Activated naive CD4-positive, alpha-beta T cell treated with anti-CD3 and anti-CD28 coated beads, Interleukin-2, amount 10 ng/mL, durations not matched to agents 7 days and 5 days (primary cell): ENCODE data around the gene FOXO6.

Experiments
- CTCF ChIA-PET: fragments of 350-600 bp; sonication (Branson Sonifier 250); formaldehyde crosslinking; loops from one replicate; lab custom pipeline; 2021; ENCODE audit warnings: antibody characterized with exemption; lab: Charles Lee
- DNase-seq: peaks from one replicate; pipeline ENCODE4 v3.0.0-alpha.2; 2020
- H3K27ac Mint-ChIP-seq: one replicate; pipeline ENCODE4 v1.8.0; 2021; ENCODE audit warnings: mild to moderate bottlenecking, moderate library complexity, mixed read lengths
- H3K27me3 Mint-ChIP-seq: one replicate; pipeline ENCODE4 v1.8.0; 2021; ENCODE audit warnings: mild to moderate bottlenecking, mixed read lengths
- H3K36me3 Mint-ChIP-seq: one replicate; pipeline ENCODE4 v1.8.0; 2021; ENCODE audit warnings: mixed read lengths
- H3K4me1 Mint-ChIP-seq: one replicate; pipeline ENCODE4 v1.8.0; 2021; ENCODE audit warnings: mixed read lengths
- H3K4me3 Mint-ChIP-seq: one replicate; pipeline ENCODE4 v1.8.0; 2021; ENCODE audit warnings: mild to moderate bottlenecking, moderate library complexity, mixed read lengths
- H3K9me3 Mint-ChIP-seq: one replicate; pipeline ENCODE4 v1.8.0; 2021; ENCODE audit warnings: mixed read lengths

Gene FOXO6

DNA sequence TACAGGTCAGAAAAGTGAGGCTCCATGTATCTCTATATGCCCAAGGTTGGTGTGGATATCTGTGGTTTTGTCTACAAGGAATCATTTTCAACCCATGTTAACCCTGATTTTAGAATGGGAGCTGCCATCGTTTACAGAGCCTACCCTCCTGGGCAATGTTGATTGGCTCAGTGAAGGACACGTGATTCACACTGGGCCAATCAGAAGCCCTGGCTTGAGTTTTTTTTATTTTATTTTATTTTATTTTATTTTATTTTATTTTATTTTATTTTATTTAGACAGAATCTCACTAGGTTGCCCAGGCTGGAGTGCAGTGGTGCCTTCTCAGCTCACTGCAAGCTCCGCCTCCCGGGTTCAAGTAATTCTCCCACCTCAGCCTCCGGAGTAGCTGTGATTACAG, 35.8 kb downstream of the FOXO6 start:
- H3K27ac Mint-ChIP-seq = no peak overlapping the region
- DNase-seq = no peak
- no peaks in the 10 kb centered on the region for H3K36me3 Mint-ChIP-seq
- H3K4me3 Mint-ChIP-seq = no peak overlapping the region
- H3K4me1 Mint-ChIP-seq = no peaks in the 10 kb centered on the region
- CTCF ChIA-PET = no interaction called here
- H3K9me3 Mint-ChIP-seq = peaks cover 4% of the 10 kb centered on the region
- peaks cover 77% of the 10 kb centered on the region for H3K27me3 Mint-ChIP-seq

DNA sequence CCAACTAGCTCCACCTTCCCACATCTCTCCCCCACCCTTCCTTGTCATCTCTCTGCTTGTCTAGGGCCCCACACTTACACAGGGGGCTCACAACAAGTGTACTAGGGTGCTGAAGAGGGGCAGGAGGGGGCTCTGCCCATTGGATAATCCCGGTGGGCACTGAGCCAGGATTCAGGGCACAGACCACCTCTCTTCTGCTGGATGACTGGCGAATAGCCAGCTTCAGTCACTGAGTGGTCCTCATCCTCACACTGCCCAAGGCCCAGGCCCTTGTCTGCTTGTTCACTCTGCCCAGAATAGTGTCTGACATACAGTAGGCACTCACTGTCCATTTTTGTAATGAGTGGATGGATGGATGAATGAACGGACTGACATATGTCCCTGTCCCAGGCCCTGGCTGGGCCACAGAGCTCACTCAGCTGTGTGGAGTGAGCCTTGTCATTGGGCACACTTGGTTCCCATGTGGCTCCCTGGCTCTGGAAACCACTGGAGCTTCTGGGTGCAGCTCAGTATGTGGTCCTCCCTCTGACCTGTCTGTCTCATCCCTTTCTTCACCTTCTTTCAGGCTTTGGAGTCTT, 36.6 kb downstream of the FOXO6 start:
- Mint-ChIP-seq H3K9me3 (peaks cover 4% of the 10 kb centered on the region), H3K4me3 (no peak overlapping the region), H3K27me3 (peaks cover 84% of the 10 kb centered on the region), H3K36me3 (no peaks in the 10 kb centered on the region), H3K4me1 (no peaks in the 10 kb centered on the region), H3K27ac (no peak overlapping the region)
- no peak for DNase-seq
- CTCF ChIA-PET = no interaction called here

DNA sequence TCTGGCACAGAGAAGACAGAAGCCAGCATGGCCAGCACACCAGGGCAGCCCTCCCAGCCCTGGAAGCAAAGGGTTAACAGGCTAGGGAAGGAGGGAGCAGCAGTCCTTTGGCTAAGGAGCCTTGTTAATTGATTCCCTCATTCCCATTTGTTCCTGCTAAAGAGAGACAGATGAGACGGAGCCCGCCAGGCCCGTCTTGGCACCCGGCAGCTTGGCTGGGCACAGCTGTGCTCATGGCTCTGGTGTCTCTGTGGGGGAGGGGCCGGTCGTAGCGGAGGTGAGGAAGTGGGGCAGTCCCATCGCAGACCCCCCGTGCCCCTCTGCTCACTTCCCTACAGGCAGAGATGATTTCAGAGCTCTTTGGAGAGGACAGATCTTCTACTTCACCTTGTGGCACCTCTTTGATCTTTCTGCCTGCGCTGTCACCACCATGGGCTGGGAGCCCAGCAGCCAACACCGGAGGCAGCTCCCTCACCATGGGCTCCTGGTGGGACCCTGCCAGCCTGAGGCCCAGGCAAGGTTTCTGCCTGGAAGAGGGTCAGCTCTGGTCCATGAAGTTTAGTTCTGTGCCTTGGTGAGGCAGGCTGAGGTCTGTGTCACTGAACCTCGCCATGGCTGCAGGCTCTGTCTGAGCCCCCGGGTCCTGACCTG, 38.0 kb downstream of the FOXO6 start:
- H3K27me3 Mint-ChIP-seq = peaks cover 83% of the 10 kb centered on the region
- no peak overlapping the region for H3K27ac Mint-ChIP-seq
- CTCF ChIA-PET = no interaction called here
- no peaks in the 10 kb centered on the region for H3K4me1 Mint-ChIP-seq
- no peak for DNase-seq
- no peak overlapping the region for H3K4me3 Mint-ChIP-seq
- H3K9me3 Mint-ChIP-seq = peaks cover 4% of the 10 kb centered on the region
- H3K36me3 Mint-ChIP-seq = no peaks in the 10 kb centered on the region

DNA sequence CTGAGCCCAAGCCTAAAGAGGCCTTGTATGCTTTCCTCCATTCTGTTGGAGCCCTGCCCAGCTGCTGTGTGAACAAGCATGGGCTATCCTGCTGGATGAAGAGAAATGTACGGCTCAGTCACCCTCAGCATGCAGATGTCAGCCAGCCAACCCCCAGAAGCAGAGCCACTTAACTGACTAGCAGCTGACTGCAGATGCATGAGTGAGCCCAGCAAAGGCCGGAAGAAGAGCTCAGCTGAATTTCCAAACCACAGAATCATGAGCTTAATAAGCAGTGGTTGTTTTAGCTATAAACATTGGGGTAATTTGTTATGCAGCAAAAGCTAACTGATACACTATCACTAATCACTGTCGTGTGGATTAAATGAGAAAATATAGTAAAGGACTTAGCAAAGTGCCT, 39.0 kb downstream of the FOXO6 start:
- H3K27ac Mint-ChIP-seq = no peak overlapping the region

DNA sequence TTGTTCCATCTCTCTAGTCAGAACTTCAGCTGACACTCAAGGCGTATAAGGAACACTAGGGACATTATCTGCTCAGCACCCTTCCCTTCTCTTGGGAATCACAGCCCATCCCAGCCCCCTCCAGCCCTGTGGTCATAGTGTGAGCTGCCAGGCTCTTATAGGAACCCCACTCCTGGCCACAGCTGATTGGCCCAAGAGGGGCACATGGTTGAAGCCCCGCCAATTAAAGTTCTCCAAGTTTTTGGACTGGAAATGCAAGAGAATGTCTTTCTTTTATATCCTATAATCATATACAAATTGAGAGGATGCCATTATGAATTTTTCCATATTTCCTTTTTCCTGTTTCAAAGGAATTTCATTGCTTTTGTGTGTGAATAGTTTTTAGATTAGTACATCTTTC, 40.7 kb downstream of the FOXO6 start:
- DNase-seq = no peak
- H3K4me3 Mint-ChIP-seq = no peak overlapping the region
- H3K27me3 Mint-ChIP-seq = peaks cover 80% of the 10 kb centered on the region
- peaks cover 4% of the 10 kb centered on the region for H3K9me3 Mint-ChIP-seq
- CTCF ChIA-PET = no interaction called here
- no peaks in the 10 kb centered on the region for H3K36me3 Mint-ChIP-seq
- no peak overlapping the region for H3K27ac Mint-ChIP-seq
- H3K4me1 Mint-ChIP-seq = peaks cover 2% of the 10 kb centered on the region

More for the DNA sequence above, 39.0 kb downstream of the FOXO6 start:
- peaks cover 4% of the 10 kb centered on the region for H3K9me3 Mint-ChIP-seq
- CTCF ChIA-PET = no interaction called here
- no peak overlapping the region for H3K4me3 Mint-ChIP-seq
- H3K4me1 Mint-ChIP-seq = peaks cover 2% of the 10 kb centered on the region
- peaks cover 83% of the 10 kb centered on the region for H3K27me3 Mint-ChIP-seq
- H3K36me3 Mint-ChIP-seq = no peaks in the 10 kb centered on the region
- no peak for DNase-seq

DNA sequence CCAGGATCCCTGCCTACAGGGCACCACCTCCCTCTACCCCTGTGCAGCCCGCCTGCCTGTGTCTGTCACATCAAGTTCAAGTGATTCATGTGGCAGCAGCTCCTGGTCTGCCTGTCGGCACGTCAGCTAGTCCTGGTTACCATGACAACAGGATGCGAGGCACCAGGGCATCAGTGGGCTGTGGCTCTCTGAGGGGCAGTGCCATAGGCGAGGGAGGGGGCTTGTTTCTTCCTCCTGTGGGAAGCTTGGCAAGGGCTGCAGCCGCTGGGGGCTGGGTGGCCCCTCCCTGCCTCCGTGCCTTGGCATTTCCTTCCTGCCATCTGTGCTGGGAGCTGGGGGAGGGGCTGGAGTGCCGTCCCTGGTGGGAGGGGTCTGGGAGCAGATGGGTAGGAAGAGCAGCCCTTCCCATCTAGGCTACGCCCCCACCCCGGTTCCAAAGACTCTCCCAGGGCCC, 43.1 kb downstream of the FOXO6 start:
- H3K36me3 Mint-ChIP-seq = no peaks in the 10 kb centered on the region
- no peak overlapping the region for H3K27ac Mint-ChIP-seq
- peak; percentile 46 for DNase-seq
- peaks cover 2% of the 10 kb centered on the region for H3K4me1 Mint-ChIP-seq
- CTCF ChIA-PET = interaction anchor here (0.8 kb wide), 1 partner anchor 28 kb away, joined by 3 read pairs; no protein-coding TSS in a partner anchor
- peaks cover 85% of the 10 kb centered on the region for H3K27me3 Mint-ChIP-seq
- peaks cover 4% of the 10 kb centered on the region for H3K9me3 Mint-ChIP-seq
- no peak overlapping the region for H3K4me3 Mint-ChIP-seq

DNA sequence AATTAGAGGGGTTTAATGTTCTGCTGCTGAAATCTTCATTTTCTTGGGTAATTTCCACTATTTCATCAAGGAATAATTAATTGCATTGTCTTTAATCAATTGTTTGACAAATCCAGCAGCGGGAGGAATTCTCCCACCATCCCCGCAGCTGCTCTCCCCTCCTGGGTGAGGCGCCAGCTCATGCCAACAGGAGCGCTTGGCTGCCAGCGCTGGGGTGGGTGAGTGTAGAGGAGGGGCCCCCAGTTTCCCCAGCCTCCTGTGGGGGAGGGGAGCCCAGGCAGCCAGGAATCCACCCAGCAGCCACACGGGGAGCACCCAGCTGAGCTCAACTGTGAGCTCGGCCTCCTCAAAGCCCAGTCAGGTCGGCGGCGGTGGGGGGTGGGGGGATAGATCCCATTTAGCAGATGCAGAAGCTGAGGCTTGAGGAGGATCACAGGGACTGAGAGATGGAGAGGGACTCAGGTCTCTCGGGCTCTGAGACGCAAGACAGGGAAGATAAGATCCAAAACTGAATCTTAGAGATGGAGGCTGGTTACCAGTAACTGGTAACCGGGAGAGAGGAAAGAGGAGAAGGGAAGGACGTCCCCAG, 46.5 kb downstream of the FOXO6 start:
- Mint-ChIP-seq H3K36me3 (no peaks in the 10 kb centered on the region), H3K9me3 (peaks cover 4% of the 10 kb centered on the region), H3K27me3 (peaks cover 63% of the 10 kb centered on the region), H3K4me3 (no peak overlapping the region), H3K4me1 (peaks cover 2% of the 10 kb centered on the region), H3K27ac (no peak overlapping the region)
- CTCF ChIA-PET = interaction anchor here (0.9 kb wide), 1 partner anchor 10 kb away, joined by 3 read pairs; no protein-coding TSS in a partner anchor
- DNase-seq = no peak

DNA sequence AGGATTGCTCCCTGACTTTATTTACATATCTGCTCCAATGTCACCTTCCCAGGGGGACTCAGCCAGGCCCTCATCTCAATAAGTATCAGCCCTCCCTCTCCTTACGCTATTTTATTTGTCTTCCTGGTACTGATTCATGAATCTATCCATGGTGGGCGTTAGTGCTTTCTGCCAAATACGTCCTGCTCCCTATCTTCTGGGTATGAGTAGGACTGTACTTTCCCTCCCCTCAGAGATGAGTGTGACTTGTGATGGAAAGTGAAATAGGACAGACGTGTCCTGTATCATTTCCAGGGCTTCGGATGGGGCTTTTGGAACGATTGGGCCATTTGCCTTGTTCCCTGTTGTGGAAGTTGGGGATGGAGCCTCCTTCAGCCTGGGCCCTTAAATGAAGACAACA, 47.5 kb downstream of the FOXO6 start:
- H3K27ac Mint-ChIP-seq = no peak overlapping the region
- CTCF ChIA-PET = no interaction called here
- H3K36me3 Mint-ChIP-seq = no peaks in the 10 kb centered on the region

DNA sequence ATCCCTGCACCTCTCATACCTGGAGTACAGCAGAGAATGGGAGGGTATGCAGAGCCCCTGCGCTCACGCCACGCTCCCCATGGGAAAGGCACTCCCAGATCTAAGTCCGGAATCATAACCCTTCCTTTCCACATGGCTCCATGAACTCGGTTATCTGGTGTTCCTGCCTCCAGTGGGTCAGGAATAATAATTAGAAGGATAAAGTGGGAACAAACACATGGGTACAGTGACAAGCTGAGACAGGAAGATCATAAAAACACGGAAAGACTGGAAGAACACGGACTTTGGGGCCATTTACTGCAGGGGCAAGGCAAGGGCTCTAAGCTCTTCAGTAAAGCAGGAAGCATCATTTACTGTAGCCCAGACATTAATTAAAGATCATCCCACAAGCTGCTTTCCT, 48.6 kb downstream of the FOXO6 start:
- no peaks in the 10 kb centered on the region for H3K4me1 Mint-ChIP-seq
- CTCF ChIA-PET = no interaction called here
- no peak for DNase-seq
- H3K36me3 Mint-ChIP-seq = no peaks in the 10 kb centered on the region
- H3K27me3 Mint-ChIP-seq = peaks cover 45% of the 10 kb centered on the region
- no peak overlapping the region for H3K4me3 Mint-ChIP-seq
- peaks cover 4% of the 10 kb centered on the region for H3K9me3 Mint-ChIP-seq
- no peak overlapping the region for H3K27ac Mint-ChIP-seq

More for the DNA sequence above, 47.5 kb downstream of the FOXO6 start:
- no peak for DNase-seq
- Mint-ChIP-seq H3K27me3 (peaks cover 55% of the 10 kb centered on the region), H3K9me3 (peaks cover 4% of the 10 kb centered on the region), H3K4me1 (peaks cover 2% of the 10 kb centered on the region), H3K4me3 (no peak overlapping the region)

DNA sequence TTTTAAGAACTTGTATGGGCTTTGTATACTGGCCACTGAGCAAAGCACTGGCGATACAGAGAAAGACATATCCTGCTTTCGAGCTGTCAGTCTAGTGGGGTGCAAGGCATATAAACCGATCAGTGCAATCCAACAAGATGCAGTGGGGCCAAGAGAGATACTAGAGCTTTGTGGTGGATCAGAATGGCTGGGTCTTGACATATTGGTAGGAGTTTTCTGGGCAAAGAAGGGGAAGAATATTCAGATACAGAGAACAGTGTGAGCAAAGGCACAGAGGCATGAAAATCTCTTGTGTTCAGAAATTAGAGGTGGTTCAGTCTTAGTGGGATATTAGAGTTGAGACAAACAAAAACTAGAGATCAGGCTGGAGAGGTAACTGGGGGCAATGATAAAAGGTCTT, 49.2 kb downstream of the FOXO6 start:
- Mint-ChIP-seq H3K27me3 (peaks cover 40% of the 10 kb centered on the region), H3K4me3 (no peak overlapping the region), H3K36me3 (no peaks in the 10 kb centered on the region), H3K4me1 (no peaks in the 10 kb centered on the region), H3K27ac (no peak overlapping the region), H3K9me3 (peaks cover 4% of the 10 kb centered on the region)
- CTCF ChIA-PET = no interaction called here
- DNase-seq = no peak

DNA sequence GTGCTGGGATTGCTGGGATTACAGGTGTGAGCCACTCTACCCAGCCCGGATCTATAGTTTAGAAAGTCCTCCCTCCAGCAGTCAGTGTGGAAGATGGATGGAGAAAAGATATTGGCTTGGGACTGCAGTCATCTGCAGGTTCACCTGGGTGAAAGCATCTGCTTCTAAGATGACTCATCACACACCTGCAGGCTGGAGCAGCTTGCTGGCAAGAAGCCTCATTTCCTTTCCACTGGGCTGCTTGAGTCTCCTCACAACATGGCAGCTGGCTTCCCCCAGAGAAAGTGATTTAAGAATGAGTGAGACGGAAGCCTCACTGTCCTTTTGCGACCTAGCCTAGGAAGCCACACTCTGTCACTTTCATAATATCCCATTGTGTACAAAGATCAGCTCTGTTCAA, 50.0 kb downstream of the FOXO6 start:
- Mint-ChIP-seq H3K27me3 (peaks cover 33% of the 10 kb centered on the region), H3K4me3 (no peak overlapping the region), H3K27ac (no peak overlapping the region), H3K4me1 (no peaks in the 10 kb centered on the region), H3K9me3 (peaks cover 4% of the 10 kb centered on the region), H3K36me3 (no peaks in the 10 kb centered on the region)
- CTCF ChIA-PET = no interaction called here
- no peak for DNase-seq

DNA sequence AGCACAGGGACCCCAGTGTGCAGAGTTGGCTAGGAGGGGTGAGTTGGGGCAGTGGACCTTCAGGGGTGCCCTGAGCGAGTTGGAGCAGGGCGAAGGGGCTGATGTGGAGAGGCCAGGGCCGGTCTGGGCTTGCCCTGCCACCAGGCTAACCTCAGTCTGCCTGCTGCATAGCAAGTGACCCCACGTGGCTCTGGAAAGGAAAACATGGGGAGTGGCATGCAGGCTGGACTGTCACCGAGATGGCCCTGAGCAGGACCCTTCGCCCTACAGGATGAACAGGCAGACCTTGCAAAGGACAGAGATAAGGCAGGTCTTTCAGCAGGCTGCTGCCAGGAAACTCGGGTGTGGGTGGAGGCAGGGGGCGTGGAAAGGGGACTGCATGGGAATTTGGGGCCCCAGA, 51.5 kb downstream of the FOXO6 start:
- Mint-ChIP-seq H3K36me3 (no peaks in the 10 kb centered on the region), H3K4me1 (no peaks in the 10 kb centered on the region), H3K27ac (no peak overlapping the region), H3K27me3 (peaks cover 29% of the 10 kb centered on the region), H3K9me3 (peaks cover 4% of the 10 kb centered on the region), H3K4me3 (no peak overlapping the region)
- no peak for DNase-seq
- CTCF ChIA-PET = interaction anchor here (1.5 kb wide), 1 partner anchor 90 kb away, joined by 3 read pairs; no protein-coding TSS in a partner anchor

DNA sequence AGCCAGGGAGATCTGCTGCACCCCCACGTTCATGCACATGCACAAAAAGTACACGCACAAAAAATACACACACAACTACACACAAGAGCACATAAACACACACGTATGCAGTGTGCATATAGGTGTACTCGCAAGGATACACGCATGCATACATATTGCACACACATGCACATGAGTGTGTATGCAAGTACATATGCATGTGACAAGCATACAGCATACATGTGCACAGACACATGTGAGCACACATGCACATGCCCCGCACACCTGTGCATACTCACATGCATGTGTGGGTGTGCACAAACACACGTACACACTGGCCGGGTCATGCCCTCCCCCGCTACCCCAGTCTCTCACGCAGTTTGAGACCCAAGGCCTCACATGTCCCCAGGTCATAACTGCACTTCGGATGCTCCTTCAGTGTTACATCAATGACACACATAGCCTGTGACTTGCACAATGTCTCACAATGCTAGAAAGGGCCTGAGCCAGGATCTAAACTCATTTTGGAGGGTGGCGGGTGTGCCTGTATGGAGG, 52.6 kb downstream of the FOXO6 start:
- Mint-ChIP-seq H3K27ac (no peak overlapping the region), H3K4me3 (no peak overlapping the region), H3K36me3 (no peaks in the 10 kb centered on the region), H3K4me1 (no peaks in the 10 kb centered on the region), H3K27me3 (peaks cover 21% of the 10 kb centered on the region), H3K9me3 (peaks cover 4% of the 10 kb centered on the region)
- DNase-seq = no peak
- CTCF ChIA-PET = interaction anchor here (1.3 to 1.5 kb wide), 2 partner anchors 91 to 99 kb away, joined by 3 to 6 read pairs; no protein-coding TSS in a partner anchor

DNA sequence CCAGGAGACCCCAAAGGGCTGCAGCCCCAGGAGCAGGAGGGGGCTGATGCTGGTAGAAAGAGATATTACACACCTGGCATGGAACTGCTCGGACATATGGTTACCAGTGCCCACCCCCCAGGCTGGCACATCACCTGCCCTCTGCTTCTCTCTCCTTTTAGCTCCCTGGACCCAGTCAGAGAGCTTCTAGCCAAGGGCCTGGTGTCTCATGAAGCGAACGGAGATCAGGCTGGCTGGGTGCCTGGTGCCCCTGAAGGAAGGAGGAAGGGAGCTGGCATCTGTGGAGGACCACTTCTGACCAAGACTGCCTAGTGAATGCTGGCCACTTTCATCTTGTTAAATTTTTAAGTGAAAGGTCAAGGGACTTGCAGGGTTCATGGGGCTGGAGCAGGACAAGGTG, 53.1 kb downstream of the FOXO6 start:
- Mint-ChIP-seq H3K9me3 (peaks cover 4% of the 10 kb centered on the region), H3K4me3 (no peak overlapping the region), H3K27me3 (peaks cover 18% of the 10 kb centered on the region), H3K36me3 (no peaks in the 10 kb centered on the region), H3K27ac (no peak overlapping the region), H3K4me1 (no peaks in the 10 kb centered on the region)
- DNase-seq = no peak
- CTCF ChIA-PET = interaction anchor here (0.9 to 1.3 kb wide), 2 partner anchors 58 to 99 kb away, joined by 3 to 6 read pairs; no protein-coding TSS in a partner anchor
